NK-92 (cell line): Measurements from ENCODE around the gene RNASE8.

ENCODE experiments used
- DNase-seq: peaks from one replicate; lab custom pipeline; 2025; ENCODE audit not compliant: unreplicated experiment; lab: John Stamatoyannopoulos, UW

The RNASE8 gene

GRCh38 chr14:21090194-21090939 lies 32.7 kb downstream of the RNASE8 start:
- DNase-seq: no peak

GRCh38 chr14:21090940-21091663 lies 33.5 kb downstream of the RNASE8 start:
- DNase-seq: no peak

GRCh38 chr14:21091821-21092272 lies 34.2 kb downstream of the RNASE8 start:
- DNase-seq: no peak

- DNase-seq: no peak
These were observed 34.8 kb downstream of the RNASE8 start for GRCh38 chr14:21092273-21093011.

GRCh38 chr14:21093018-21093417 lies 35.4 kb downstream of the RNASE8 start:
- no peak for DNase-seq

GRCh38 chr14:21093769-21094681 lies 36.4 kb downstream of the RNASE8 start:
- no peak for DNase-seq

GRCh38 chr14:21095430-21096205 lies 38.0 kb downstream of the RNASE8 start:
- no peak for DNase-seq

- no peak for DNase-seq
These were observed 38.8 kb downstream of the RNASE8 start for GRCh38 chr14:21096438-21096837.

- no peak for DNase-seq
These were observed 39.5 kb downstream of the RNASE8 start for GRCh38 chr14:21096978-21097635.

- no peak for DNase-seq
These were observed 40.0 kb downstream of the RNASE8 start for GRCh38 chr14:21097636-21098075.

- no peak for DNase-seq
These were observed 40.7 kb downstream of the RNASE8 start, which contains the start of gene ZNF219 for GRCh38 chr14:21098076-21098891. ZNF219 (minus strand) TSS chr14:21098655; CDS start chr14:21093591, 5,064 bp downstream.

GRCh38 chr14:21098892-21099595 lies 41.4 kb downstream of the RNASE8 start:
- no peak for DNase-seq

GRCh38 chr14:21099596-21099985 lies 42.0 kb downstream of the RNASE8 start:
- no peak for DNase-seq

GRCh38 chr14:21100931-21101330 lies 43.3 kb downstream of the RNASE8 start, which contains the start of gene TMEM253:
TMEM253 (plus strand) TSS chr14:21101066; CDS start chr14:21101344, 278 bp downstream.
- no peak for DNase-seq

- DNase-seq: no peak
These were observed 44.3 kb downstream of the RNASE8 start for GRCh38 chr14:21101802-21102413.

GRCh38 chr14:21102521-21103410 lies 45.1 kb downstream of the RNASE8 start:
- DNase-seq: no peak
